Upper lobe of right lung (tissue), 1 donor: Measurements from ENCODE around the gene SCN10A. TPM values are rescaled to one million over a fixed set of nuclear protein-coding genes. Genes with fewer than 3 reads are reported as not detected.

ENCODE experiments used
- ATAC-seq: fragments of 200-7000 bp; cut with Tn5 transposase; one replicate; pipeline ENCODE4 v1.9.1; 2020; ENCODE audit warnings: mild to moderate bottlenecking, moderate library complexity
- DNase-seq: peaks from one replicate; pipeline ENCODE4 v3.0.0-alpha.2; 2020
- H3K27ac ChIP-seq: fragments of 200-600 bp; one replicate; pipeline ENCODE4 v1.8.0; 2022
- H3K27me3 ChIP-seq: fragments of 200-600 bp; one replicate; pipeline ENCODE4 v1.8.0; 2022; ENCODE audit warnings: mild to moderate bottlenecking
- H3K36me3 ChIP-seq: fragments of 200-600 bp; one replicate; pipeline ENCODE4 v1.8.0; 2022
- H3K4me1 ChIP-seq: fragments of 200-600 bp; one replicate; pipeline ENCODE4 v1.8.0; 2022
- H3K4me3 ChIP-seq: fragments of 200-600 bp; one replicate; pipeline ENCODE4 v1.8.0; 2022; ENCODE audit warnings: mild to moderate bottlenecking
- H3K9me3 ChIP-seq: fragments of 200-600 bp; one replicate; pipeline ENCODE4 v1.8.0; 2022
- CTCF ChIP-seq: fragments of 200-600 bp; IDR thresholded peaks from one replicate; pipeline ENCODE4 v1.8.0; 2022; ENCODE audit warnings: antibody characterized with exemption
- intact Hi-C: fragments of 100-400 bp; cut with DNase I; formaldehyde crosslinking; loops from one replicate; pipeline ENCODE4 v1.11.0; 2022
- total RNA-seq: library from RNA; stranded (reverse); fragmentation: NEBNext Ultra II Directional; extraction: Animal tissue kit (Norgen Biotek cat#: 25700); gene quantifications from one replicate; pipeline ENCODE4 v1.2.1, GENCODE V29; 2021
- donor health status: DM: no; HTN: yes; CAD: no; lungs with severe emphysema.

The SCN10A gene
- total RNA-seq, 1 donor from 2014 or later: not detected

- no peak for DNase-seq
These were observed 157.2 kb downstream of the SCN10A start for GRCh38 chr3:38658841-38659240.

GRCh38 chr3:38657369-38657768 is 158.6 kb downstream of the SCN10A start:
- no peaks in the 10 kb centered on the region for H3K4me1 ChIP-seq
- H3K36me3 ChIP-seq: no peaks in the 10 kb centered on the region
- peaks cover 56% of the 10 kb centered on the region for H3K27me3 ChIP-seq
- no peaks in the 10 kb centered on the region for H3K9me3 ChIP-seq
- no peak overlapping the region for H3K4me3 ChIP-seq
- DNase-seq (no peak), ATAC-seq (no peak)
- intact Hi-C loops: no loop called here
- no peak for TF ChIP-seq CTCF
- H3K27ac ChIP-seq: no peak overlapping the region

More at GRCh38 chr3:38658841-38659240, 157.2 kb downstream of the SCN10A start:
- H3K4me3 ChIP-seq: no peak overlapping the region
- H3K27ac ChIP-seq: no peak overlapping the region
- no peaks in the 10 kb centered on the region for H3K4me1 ChIP-seq
- peaks cover 52% of the 10 kb centered on the region for H3K27me3 ChIP-seq
- no peak for TF ChIP-seq CTCF
- H3K36me3 ChIP-seq: no peaks in the 10 kb centered on the region
- intact Hi-C loops: no loop called here
- no peaks in the 10 kb centered on the region for H3K9me3 ChIP-seq
- ATAC-seq: no peak

DNA sequence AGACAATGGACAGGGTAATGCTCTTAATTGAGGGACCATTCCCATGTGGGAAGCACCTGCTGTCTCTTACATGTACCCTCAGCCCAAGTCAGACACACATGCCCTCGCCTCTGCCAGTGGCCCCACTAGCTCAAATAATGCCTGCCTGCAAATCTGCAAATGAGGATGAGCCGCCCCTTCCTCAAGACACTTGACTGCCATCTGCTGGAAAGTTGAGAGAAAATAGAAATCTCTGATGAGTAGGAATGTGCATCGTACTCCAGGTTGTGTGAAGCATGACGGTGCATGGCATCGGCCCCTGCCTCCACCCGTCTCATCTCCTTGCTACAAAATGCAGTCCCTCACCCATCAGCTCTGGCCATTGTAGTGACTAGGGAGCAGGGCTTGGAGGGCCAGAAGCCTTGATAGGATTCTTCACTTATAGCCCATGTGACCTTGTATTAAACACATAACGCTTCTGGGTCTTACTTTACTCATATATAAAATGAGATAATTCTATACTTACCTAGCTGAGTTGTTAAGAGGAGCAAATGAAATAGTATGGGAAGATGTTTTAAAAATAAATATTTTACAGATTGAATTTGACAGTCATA is 160.2 kb downstream of the SCN10A start:
- intact Hi-C loops: no loop called here
- no peak for DNase-seq
- no peak overlapping the region for H3K4me3 ChIP-seq
- ATAC-seq: no peak
- no peaks in the 10 kb centered on the region for H3K4me1 ChIP-seq
- no peak overlapping the region for H3K27ac ChIP-seq
- TF ChIP-seq CTCF: peak; percentile 21
- H3K9me3 ChIP-seq: no peaks in the 10 kb centered on the region
- no peaks in the 10 kb centered on the region for H3K36me3 ChIP-seq
- H3K27me3 ChIP-seq: peaks cover 52% of the 10 kb centered on the region

GRCh38 chr3:38653685-38654537 is 162.1 kb downstream of the SCN10A start:
- Histone ChIP-seq H3K36me3 (no peaks in the 10 kb centered on the region), H3K4me3 (no peak overlapping the region), H3K4me1 (peaks cover 3% of the 10 kb centered on the region), H3K9me3 (no peaks in the 10 kb centered on the region), H3K27me3 (peaks cover 59% of the 10 kb centered on the region), H3K27ac (no peak overlapping the region)
- DNase-seq: no peak
- intact Hi-C loops: no loop called here
- TF ChIP-seq CTCF: no peak
- ATAC-seq: no peak

DNA sequence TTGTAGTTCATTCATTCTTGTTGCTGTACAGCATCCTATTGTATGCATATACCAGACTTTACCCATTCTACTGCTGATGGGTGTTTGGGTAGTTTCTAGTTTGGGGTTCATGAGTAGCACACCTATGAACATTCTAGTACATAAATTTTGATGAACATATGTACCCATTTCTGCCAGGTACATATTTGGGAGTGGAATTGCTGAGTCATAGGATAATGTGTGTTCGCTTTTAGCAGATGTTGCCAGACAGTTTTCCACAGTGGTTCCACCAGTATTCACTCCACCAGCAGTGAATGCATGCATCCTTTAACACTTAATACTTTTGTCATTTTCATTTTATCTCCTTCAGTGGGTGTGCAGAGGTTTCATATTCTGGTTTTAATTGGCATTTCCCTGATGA is 163.1 kb downstream of the SCN10A start:
- DNase-seq: no peak
- H3K36me3 ChIP-seq: no peaks in the 10 kb centered on the region
- H3K9me3 ChIP-seq: no peaks in the 10 kb centered on the region
- no peak overlapping the region for H3K4me3 ChIP-seq
- no peak for ATAC-seq
- H3K27me3 ChIP-seq: peaks cover 61% of the 10 kb centered on the region
- peaks cover 7% of the 10 kb centered on the region for H3K4me1 ChIP-seq
- no peak for TF ChIP-seq CTCF
- intact Hi-C loops: no loop called here
- H3K27ac ChIP-seq: no peak overlapping the region
